HFFc6 (cell line): ENCODE data around the gene CTAGE1. TPM values are rescaled to one million over a fixed set of nuclear protein-coding genes. Genes with fewer than 3 reads are reported as not detected.

Source experiments
- DNase-seq: peaks from one replicate; pipeline ENCODE4 v3.0.0-alpha.2; 2018
- H3K27ac Mint-ChIP-seq: 2 replicates; pipeline ENCODE4 v1.8.0; 2020; ENCODE audit warnings: mild to moderate bottlenecking, mixed read lengths
- H3K27me3 Mint-ChIP-seq: 2 replicates; pipeline ENCODE4 v1.8.0; 2021; ENCODE audit warnings: mild to moderate bottlenecking, moderate library complexity, mixed read lengths; ENCODE audit not compliant: insufficient read depth
- H3K36me3 Mint-ChIP-seq: 2 replicates; pipeline ENCODE4 v1.8.0; 2021; ENCODE audit warnings: low read depth, mixed read lengths
- H3K4me1 Mint-ChIP-seq: 2 replicates; pipeline ENCODE4 v1.8.0; 2020; ENCODE audit warnings: low read depth, mixed read lengths
- H3K4me3 Mint-ChIP-seq: 2 replicates; pipeline ENCODE4 v1.8.0; 2020; ENCODE audit warnings: mild to moderate bottlenecking, moderate library complexity, mixed read lengths
- H3K9me3 Mint-ChIP-seq: 2 replicates; pipeline ENCODE4 v1.8.0; 2020; ENCODE audit warnings: mild to moderate bottlenecking, mixed read lengths
- CTCF ChIP-seq: fragments of 200-600 bp; sonication (generic); IDR thresholded peaks from 2 replicates; pipeline ENCODE4 v1.5.0; 2021; ENCODE audit warnings: antibody characterized with exemption, mild to moderate bottlenecking
- long read RNA-seq: library from polyadenylated mRNA; unstranded; transcript quantifications from one replicate; pipeline ENCODE4 v2.0.0, GENCODE V29; 2019
- total RNA-seq, 6 experiments: library from RNA; stranded (reverse); fragmentation: NEBNext Ultra II Directional; extraction: Animal tissue kit (Norgen Biotek cat#: 25700); gene quantifications; 2 replicates in 1 of 6; 3 replicates in 5 of 6; pipeline ENCODE4 v1.2.3, GENCODE V29; 2021

Gene CTAGE1
- total RNA-seq = under 1 TPM; 0.11 to 0.30 (median 0.12) TPM
- long read RNA-seq = 0 reads

GRCh38 chr18:22417496-22418188 lies at the start of gene CTAGE1:
Gene CTAGE1, minus strand, starts transcription at chr18:22417915. Its CDS starts 104 bp downstream, at chr18:22417811.
- H3K4me1 Mint-ChIP-seq = peaks cover 31% of the 10 kb centered on the region
- H3K9me3 Mint-ChIP-seq = peaks cover 13% of the 10 kb centered on the region
- TF ChIP-seq CTCF = no peak
- H3K27me3 Mint-ChIP-seq = peaks cover 7% of the 10 kb centered on the region; the same call in 1 of the 2 replicates
- peak within 1 kb of the TSS; percentile 55; the same call in 1 of the 2 replicates for H3K4me3 Mint-ChIP-seq
- H3K36me3 Mint-ChIP-seq = peaks cover 36% of the 10 kb centered on the region
- peak within 1 kb of the TSS; percentile 82 for H3K27ac Mint-ChIP-seq
- peak; percentile 35 for DNase-seq

- DNase-seq = peak; percentile 81
- Mint-ChIP-seq H3K36me3 (peaks cover 10% of the 10 kb centered on the region), H3K4me3 (peak overlapping the region; percentile 76), H3K27ac (peak overlapping the region; percentile 90), H3K4me1 (peaks cover 71% of the 10 kb centered on the region), H3K9me3 (peaks cover 10% of the 10 kb centered on the region), H3K27me3 (no peaks in the 10 kb centered on the region; the same call in 1 of the 2 replicates)
- no peak for TF ChIP-seq CTCF
These were observed 49.1 kb upstream of the CTAGE1 start for GRCh38 chr18:22466608-22467395.

GRCh38 chr18:22465859-22466457 lies 48.2 kb upstream of the CTAGE1 start:
- Mint-ChIP-seq H3K36me3 (peaks cover 10% of the 10 kb centered on the region), H3K27me3 (no peaks in the 10 kb centered on the region; the same call in 1 of the 2 replicates), H3K4me1 (peaks cover 63% of the 10 kb centered on the region), H3K9me3 (peaks cover 10% of the 10 kb centered on the region), H3K27ac (peak overlapping the region; percentile 90), H3K4me3 (peak overlapping the region; percentile 76)
- peak; percentile 96 for DNase-seq
- TF ChIP-seq CTCF = no peak

- Mint-ChIP-seq H3K4me1 (peaks cover 39% of the 10 kb centered on the region), H3K4me3 (no peak overlapping the region), H3K27ac (no peak overlapping the region), H3K9me3 (0 out of 2 replicates have a peak, but pooled peaks cover 3% of the 10 kb centered on the region), H3K36me3 (peaks cover 5% of the 10 kb centered on the region; the same call in 1 of the 2 replicates), H3K27me3 (no peaks in the 10 kb centered on the region; the same call in none of the 2 replicates)
- DNase-seq = no peak
- no peak for TF ChIP-seq CTCF
These were observed 45.4 kb upstream of the CTAGE1 start for GRCh38 chr18:22463076-22463475.

GRCh38 chr18:22459491-22459890 lies 41.8 kb upstream of the CTAGE1 start:
- Mint-ChIP-seq H3K27me3 (peaks cover 3% of the 10 kb centered on the region; the same call in 1 of the 2 replicates), H3K4me3 (no peak overlapping the region), H3K27ac (no peak overlapping the region), H3K9me3 (no peaks in the 10 kb centered on the region), H3K4me1 (peaks cover 15% of the 10 kb centered on the region; the same call in 1 of the 2 replicates), H3K36me3 (no peaks in the 10 kb centered on the region)
- TF ChIP-seq CTCF = no peak
- no peak for DNase-seq
